ENCODE results near the gene TMED9. TPM values are rescaled to one million over a fixed set of nuclear protein-coding genes. Genes with fewer than 3 reads are reported as not detected.
"Not testable (repeated sequence)": the region's sequence is repeated elsewhere in the genome, so short reads cannot be mapped to it uniquely, and the experiment has no call there.

The TMED9 gene
- total RNA-seq, 1 donor from 2014 or later = 94.9 TPM

GRCh38 chr5:177603631-177604030 is 11.6 kb downstream of the TMED9 start:
- intact Hi-C loops (cut with DNase I) = no loop called here
- no peak for DNase-seq (ENCODE audit: low spot score)

DNA sequence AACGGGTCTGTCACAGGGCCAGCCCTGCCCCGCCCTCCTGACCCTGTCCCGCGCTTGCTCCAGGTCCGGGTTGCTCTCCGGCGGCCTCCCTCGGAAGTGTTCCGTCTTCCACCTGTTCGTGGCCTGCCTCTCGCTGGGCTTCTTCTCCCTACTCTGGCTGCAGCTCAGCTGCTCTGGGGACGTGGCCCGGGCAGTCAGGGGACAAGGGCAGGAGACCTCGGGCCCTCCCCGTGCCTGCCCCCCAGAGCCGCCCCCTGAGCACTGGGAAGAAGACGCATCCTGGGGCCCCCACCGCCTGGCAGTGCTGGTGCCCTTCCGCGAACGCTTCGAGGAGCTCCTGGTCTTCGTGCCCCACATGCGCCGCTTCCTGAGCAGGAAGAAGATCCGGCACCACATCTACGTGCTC is 12.1 kb downstream of the TMED9 start:
- intact Hi-C loops (cut with DNase I) = no loop called here
- DNase-seq (ENCODE audit: low spot score) = no peak

DNA sequence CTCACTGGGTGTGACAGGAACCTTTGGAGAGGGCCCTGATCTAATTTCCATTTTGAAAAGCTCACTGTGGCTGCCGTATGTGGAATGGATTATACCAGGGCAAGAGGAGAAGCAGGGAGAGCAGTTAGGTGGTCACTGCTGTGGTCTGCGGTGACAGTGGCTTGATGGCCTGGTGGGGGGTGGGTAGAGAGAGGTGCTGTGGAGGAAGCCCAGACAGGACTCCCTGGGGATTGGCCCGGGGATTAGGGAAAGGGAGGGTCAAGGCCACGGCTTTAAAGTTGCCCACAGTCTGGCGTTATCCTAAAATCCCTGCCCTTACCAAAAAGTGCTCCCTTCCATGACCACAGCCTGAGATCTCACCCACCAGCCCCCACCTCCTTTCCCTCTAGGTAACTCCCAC is 12.7 kb downstream of the TMED9 start:
- no peak for DNase-seq (ENCODE audit: low spot score)
- intact Hi-C loops (cut with DNase I) = no loop called here

DNA sequence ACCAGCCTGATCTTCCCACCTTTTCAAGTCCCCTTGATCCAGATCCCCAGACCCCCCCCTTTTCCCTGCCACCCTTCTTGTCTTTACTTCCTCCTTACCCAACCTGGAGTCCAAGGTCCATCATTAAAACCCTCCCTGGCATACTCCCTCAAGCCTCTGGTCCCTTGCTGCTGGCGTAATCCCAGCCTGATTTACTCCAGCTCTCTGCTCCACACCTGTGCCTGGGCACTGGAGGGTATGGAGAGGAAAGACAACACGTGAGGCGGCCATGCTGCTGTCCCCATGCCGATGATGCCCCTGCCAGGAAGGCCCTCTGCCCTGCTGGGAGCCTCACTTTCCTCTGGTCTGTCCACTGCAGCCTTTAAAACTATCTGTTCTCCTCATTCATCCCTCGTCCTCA is 13.1 kb downstream of the TMED9 start:
- no peak for DNase-seq (ENCODE audit: low spot score)
- intact Hi-C loops (cut with DNase I) = no loop called here

DNA sequence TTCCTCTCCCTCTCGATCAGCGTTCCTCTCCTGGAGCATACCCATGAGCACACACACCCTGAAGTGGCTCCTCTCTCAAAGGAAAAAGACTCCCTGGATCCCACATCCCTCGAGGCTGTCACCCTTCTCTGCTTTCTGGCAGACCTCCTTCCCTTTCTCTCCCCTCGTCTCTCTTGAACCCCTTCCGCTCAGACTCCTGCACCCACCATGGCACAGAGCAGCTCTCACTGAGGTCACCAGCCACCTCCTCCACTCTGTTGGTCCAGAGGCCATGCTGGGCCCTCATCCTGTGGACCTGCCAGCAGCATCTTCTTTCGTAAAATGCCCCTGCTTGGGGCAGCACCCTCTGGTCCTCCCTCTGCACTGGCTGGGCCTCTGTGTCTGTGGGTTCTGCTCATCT is 13.7 kb downstream of the TMED9 start:
- DNase-seq (ENCODE audit: low spot score) = no peak
- intact Hi-C loops (cut with DNase I) = no loop called here

DNA sequence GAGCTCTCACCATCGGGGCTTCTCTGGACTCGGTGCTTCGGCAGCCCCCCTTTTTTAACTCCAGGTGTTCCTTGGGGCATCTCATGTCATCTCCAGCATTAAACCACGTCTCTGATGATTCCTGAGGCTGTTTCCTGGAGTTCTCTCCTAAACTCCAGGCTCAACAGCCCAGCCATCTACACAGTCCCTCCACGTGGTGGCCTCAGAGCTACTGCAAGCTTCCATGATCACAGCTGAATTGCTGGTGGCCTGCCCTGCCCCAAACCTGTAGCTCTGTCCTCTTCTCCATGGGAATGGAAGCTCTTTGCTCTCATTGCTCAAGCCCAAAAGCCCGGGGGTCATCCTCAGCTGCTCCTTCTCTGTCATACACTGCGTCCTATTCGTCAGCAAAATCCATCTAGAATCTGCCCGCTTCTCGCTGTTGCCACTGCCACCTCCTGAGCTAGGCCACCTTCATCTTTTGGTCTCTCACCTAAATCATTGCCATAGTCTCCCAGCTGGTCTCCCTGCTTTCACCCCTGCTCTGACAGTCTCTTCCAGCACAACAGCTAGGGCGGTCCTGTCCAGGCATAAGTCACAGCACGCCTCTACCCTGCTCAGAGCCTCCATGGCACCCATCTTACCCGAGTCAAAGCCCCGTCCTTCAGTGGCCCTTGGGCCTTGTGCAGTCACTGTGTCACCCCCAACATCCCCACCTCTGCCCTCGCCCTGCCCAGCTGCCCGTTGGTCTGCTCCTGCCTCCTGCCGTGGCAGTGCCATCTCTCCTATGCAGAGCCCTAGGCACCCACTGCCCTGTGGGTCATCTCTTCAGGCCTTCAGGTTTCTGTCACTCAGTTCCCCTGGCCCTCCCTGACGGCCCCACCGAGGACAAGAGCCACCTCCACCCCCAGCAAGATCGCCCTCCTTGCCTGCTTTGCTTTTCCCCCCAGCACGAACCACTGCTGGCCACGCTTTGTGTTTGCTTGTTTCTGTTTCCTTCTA is 14.4 kb downstream of the TMED9 start:
- intact Hi-C loops (cut with DNase I) = no loop called here
- DNase-seq (ENCODE audit: low spot score) = no peak

DNA sequence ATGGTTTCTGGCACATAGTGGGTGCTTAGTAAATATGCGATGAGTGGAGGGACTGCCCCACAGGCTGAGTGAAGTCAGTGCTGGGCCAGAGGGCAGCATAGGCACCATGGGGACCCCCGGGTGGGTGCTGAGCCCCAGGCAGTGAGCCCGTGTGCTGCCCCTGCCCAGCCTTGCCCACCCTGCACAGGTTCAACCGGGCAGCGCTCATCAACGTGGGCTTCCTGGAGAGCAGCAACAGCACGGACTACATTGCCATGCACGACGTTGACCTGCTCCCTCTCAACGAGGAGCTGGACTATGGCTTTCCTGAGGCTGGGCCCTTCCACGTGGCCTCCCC is 15.1 kb downstream of the TMED9 start:
- intact Hi-C loops (cut with DNase I) = no loop called here
- DNase-seq (ENCODE audit: low spot score) = no peak

GRCh38 chr5:177607452-177608192 is 15.6 kb downstream of the TMED9 start:
- intact Hi-C loops (cut with DNase I) = no loop called here
- no peak for DNase-seq (ENCODE audit: low spot score)

DNA sequence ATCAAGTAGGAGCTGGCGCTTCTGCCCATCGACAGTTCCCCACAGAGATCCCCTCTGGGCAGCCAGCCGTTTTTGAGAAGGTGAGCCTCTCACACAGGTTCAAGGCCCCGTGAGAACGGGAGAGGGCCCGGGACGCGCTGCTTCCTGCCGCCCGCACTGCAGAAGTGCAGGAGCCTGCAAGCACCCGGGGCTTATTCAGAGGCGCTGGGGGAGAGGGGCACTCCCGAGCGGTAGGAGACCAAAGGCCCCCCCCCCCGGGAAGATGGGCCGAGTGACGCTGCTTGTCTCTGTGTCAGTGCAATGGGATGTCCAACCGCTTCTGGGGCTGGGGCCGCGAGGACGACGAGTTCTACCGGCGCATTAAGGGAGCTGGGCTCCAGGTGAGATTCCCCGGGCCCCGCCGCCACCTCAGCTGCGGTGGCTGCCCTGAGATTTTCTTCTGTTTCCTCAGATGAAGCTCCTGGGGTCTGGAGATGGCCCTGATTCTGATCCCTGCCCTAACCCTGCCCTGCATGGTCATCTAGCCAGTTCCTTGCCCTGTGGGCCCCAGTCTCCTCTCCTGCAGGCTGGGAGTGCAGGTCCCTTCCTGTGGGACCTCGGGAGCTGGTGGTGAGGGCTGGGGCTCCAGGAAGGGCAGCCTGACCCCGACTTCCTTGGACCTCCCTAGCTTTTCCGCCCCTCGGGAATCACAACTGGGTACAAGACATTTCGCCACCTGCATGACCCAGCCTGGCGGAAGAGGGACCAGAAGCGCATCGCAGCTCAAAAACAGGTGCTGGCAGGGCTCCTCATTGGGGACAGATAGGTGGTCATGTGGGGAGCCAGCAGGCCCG is 16.5 kb downstream of the TMED9 start:
- intact Hi-C loops (cut with DNase I) = no loop called here
- no peak for DNase-seq (ENCODE audit: low spot score)

GRCh38 chr5:177609076-177610059 is 17.4 kb downstream of the TMED9 start:
- intact Hi-C loops (cut with DNase I) = no loop called here
- DNase-seq (ENCODE audit: low spot score) = no peak

GRCh38 chr5:177610131-177610769 is 18.2 kb downstream of the TMED9 start:
- DNase-seq (ENCODE audit: low spot score) = no peak
- intact Hi-C loops (cut with DNase I) = no loop called here

DNA sequence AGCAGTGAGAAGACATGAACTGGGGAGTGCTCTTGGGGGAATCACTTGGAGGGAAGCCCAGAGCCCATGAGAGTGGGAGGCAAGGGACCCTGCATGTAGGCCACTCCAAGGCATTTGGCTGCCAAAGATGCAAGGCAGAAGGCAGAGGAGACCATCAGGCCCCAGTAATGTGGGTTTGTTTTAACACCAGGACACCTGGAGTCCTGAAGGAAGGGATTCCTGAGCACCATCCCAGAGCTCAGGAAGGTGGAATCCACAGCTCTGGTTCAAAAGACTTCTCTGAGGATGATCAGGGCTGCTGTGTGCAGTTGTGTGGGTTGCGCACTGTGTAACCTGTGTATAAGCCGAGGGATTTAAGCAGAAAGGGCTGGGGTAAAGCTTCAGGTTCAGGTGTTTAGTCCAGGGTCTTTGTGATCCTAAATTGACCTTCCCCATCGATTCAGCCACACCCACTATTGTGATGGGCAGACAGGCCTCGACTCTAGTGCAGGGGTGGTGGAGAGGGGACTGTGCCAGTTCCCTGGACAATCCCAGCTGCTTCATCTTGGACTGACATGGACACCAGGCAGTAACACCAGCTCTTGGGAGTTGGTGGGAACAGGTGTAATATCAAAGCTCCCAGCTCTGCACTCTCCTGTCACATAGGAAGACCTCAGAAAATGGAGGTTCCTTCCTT is 18.9 kb downstream of the TMED9 start:
- DNase-seq (ENCODE audit: low spot score) = no peak
- intact Hi-C loops (cut with DNase I) = no loop called here

DNA sequence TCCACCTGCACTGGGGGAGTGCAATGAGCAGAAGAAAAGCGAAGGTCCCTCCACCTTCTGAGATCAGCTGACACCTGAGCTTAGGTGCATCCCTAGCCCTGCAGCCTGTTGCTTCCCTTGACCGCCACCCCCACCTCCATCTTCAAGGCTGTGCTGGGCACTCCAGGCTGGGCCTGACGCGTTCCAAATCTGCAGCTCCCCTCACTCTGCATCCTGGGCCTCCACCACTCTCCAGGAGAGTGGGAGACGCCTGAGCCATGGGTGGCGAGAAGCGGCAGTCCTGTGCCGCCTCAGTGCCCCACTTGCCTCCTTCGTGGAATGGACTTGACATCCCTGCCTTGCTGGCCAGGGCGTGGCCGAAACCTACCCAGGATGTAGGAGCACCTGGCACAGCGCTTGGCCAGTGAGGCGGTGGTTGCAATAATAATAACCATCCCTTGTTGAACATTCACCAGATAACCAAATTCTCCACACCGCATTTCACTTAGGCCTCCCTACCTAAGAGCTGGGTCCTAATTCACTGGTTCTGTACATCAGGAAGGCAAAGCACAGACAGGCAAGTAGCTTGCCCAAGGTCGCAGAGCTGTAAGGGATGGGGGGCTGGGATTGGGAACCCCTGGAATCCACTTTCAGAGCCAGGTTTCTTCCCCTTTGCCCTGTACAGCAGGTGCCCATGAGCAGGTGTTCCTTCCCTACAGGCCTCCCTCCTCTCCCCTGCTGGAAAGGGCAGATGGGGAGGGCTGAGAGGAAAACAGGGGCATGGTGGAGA is 19.6 kb downstream of the TMED9 start:
- DNase-seq (ENCODE audit: low spot score) = no peak
- intact Hi-C loops (cut with DNase I) = no loop called here

DNA sequence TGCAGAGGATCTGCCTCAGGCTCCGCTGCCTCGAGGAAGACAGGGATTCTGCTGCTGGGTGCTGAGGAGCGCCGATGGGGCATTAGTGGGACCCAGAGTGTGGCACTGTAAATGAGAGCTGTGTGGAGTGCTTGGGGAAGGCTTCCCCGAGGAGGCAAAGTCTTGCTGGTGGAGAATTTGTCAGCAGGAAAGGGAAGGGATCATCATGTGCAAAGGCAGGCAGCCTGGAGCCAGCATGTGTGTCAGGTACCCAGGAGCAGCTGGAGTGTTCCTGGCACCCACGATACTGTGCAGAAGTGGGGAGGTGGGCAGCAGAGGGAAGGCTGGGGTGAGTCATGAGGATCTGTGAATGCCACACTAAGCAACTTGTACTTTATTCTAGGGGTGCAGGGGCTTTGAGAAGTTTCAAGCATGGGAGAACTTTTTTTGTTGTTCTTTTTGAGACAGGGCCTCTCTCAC is 20.2 kb downstream of the TMED9 start:
- intact Hi-C loops (cut with DNase I) = no loop called here

GRCh38 chr5:177620560-177620959 is 28.6 kb downstream of the TMED9 start:
- no peak for DNase-seq (ENCODE audit: low spot score)
- intact Hi-C loops (cut with DNase I) = no loop called here

More for the DNA sequence above, 20.2 kb downstream of the TMED9 start:
- DNase-seq (ENCODE audit: low spot score) = no peak

DNA sequence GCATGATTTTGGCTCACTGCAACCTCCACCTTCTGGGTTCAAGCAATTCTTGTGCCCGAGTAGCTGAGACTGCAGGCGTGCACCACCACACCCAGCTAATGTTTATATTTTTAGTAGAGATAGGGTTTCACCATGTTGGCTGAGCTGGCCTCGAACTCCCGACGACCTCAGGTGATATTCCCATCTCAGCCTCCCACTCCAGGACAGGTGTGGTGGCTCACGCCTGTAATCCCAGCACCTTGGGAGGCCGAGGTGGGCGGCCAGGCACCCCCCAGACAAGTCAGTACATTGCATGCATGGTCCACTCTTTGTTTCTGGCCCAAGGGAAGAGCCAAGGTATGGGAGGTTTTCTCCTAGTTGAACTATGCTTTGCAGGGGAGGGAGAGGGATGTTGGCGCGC is 32.2 kb downstream of the TMED9 start:
- DNase-seq (ENCODE audit: low spot score); intact Hi-C loops (cut with DNase I): not testable (repeated sequence)

- intact Hi-C loops (cut with DNase I); DNase-seq (ENCODE audit: low spot score): not testable (repeated sequence)
These were observed 38.2 kb downstream of the TMED9 start for GRCh38 chr5:177630186-177630585.

Measured in cardiac septum (tissue), 1 donor.